ENCODE data around the gene NOS1AP. TPM values are rescaled to one million over a fixed set of nuclear protein-coding genes. Genes with fewer than 3 reads are reported as not detected.

The NOS1AP gene
- total RNA-seq, 3 donors from 2014 or later = 11.8 to 17.4 (median 14.3) TPM

DNA sequence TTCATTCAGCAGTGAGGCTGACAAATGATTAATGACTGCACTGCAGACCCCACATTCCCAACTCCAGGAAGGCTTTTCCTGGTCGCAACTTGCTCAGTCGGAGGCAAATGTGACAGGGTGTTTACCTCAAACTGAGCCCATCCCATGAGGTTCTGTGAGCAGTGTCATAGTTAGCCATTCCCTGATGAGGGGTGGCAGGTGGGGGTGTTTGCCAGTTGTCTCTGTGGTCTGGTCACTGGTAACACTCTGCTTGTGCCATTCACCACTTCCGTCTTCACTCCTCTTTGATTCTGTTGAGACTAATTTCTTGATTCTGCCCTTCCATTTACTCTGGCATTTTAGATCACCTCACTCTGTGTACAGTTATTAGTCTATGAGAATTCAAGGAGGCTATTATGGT is 73.5 kb downstream of the NOS1AP start:
- DNase-seq = no peak
- H3K4me1 ChIP-seq (ENCODE audit: low read depth) = no peaks in the 10 kb centered on the region
- H3K9me3 ChIP-seq = no peaks in the 10 kb centered on the region
- no peak for ATAC-seq
- intact Hi-C loops (cut with DNase I, micrococcal nuclease) = loop anchor here in 1 of 2 donors (2.0 kb wide), 1 partner anchor 26 kb away; no protein-coding TSS in a partner anchor
- no peak overlapping the region for H3K4me3 ChIP-seq
- H3K36me3 ChIP-seq (ENCODE audit: low read depth) = no peaks in the 10 kb centered on the region
- TF ChIP-seq, protein P1, sequence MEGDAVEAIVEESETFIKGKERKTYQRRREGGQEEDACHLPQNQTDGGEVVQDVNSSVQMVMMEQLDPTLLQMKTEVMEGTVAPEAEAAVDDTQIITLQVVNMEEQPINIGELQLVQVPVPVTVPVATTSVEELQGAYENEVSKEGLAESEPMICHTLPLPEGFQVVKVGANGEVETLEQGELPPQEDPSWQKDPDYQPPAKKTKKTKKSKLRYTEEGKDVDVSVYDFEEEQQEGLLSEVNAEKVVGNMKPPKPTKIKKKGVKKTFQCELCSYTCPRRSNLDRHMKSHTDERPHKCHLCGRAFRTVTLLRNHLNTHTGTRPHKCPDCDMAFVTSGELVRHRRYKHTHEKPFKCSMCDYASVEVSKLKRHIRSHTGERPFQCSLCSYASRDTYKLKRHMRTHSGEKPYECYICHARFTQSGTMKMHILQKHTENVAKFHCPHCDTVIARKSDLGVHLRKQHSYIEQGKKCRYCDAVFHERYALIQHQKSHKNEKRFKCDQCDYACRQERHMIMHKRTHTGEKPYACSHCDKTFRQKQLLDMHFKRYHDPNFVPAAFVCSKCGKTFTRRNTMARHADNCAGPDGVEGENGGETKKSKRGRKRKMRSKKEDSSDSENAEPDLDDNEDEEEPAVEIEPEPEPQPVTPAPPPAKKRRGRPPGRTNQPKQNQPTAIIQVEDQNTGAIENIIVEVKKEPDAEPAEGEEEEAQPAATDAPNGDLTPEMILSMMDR (IDR thresholded peaks at IDR 0.05) = no peak

DNA sequence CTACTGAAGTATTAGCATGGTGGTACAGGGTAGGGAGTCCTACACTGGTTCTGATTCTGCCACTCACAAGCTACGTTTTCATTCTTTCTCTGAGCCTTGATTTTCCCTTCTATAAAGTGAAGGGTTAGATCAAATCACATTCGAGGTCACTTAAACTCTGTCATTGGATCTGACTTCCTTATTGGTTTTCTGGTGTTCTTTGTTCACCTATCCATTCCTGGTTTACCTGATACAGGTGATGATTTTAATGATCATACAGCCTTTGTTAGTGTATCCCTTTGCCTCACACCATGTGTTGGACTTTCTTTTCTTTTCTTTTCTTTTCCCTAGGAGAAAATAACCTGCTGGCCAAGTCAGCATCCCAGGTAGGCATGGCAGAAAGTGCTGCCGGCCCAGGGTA is 74.8 kb downstream of the NOS1AP start:
- DNase-seq (no peak), ATAC-seq (peak; percentile 60)
- Histone ChIP-seq H3K36me3 (ENCODE audit: low read depth) (no peaks in the 10 kb centered on the region), H3K4me3 (no peak overlapping the region), H3K9me3 (no peaks in the 10 kb centered on the region), H3K4me1 (ENCODE audit: low read depth) (no peaks in the 10 kb centered on the region)
- TF ChIP-seq, protein P1 (IDR thresholded peaks at IDR 0.05) = no peak
- intact Hi-C loops (cut with DNase I, micrococcal nuclease) = no loop called here

DNA sequence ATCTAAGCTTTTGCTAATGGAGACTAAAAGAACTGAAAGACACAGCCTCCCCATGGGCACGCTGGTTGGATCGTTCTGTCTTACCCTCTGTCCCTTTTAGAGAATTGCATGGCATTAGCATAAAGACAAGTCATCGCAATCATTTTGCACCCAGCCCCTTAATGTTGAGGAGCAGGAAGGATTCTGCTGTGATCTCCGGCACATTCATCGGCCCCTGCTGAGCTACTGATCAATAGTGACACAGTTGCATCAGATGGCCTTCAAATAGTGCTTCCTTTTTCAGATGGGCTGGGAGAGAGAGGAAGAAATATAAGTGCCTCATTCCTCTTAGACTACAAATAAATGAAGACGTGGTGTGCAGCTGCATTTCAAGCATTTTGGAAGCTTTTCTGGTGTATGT is 75.4 kb downstream of the NOS1AP start:
- TF ChIP-seq, protein P1 (IDR thresholded peaks at IDR 0.05) = no peak
- H3K4me1 ChIP-seq (ENCODE audit: low read depth) = no peaks in the 10 kb centered on the region
- DNase-seq (no peak), ATAC-seq (no peak)
- H3K36me3 ChIP-seq (ENCODE audit: low read depth) = no peaks in the 10 kb centered on the region
- H3K9me3 ChIP-seq = no peaks in the 10 kb centered on the region
- H3K4me3 ChIP-seq = no peak overlapping the region
- intact Hi-C loops (cut with DNase I, micrococcal nuclease) = no loop called here

DNA sequence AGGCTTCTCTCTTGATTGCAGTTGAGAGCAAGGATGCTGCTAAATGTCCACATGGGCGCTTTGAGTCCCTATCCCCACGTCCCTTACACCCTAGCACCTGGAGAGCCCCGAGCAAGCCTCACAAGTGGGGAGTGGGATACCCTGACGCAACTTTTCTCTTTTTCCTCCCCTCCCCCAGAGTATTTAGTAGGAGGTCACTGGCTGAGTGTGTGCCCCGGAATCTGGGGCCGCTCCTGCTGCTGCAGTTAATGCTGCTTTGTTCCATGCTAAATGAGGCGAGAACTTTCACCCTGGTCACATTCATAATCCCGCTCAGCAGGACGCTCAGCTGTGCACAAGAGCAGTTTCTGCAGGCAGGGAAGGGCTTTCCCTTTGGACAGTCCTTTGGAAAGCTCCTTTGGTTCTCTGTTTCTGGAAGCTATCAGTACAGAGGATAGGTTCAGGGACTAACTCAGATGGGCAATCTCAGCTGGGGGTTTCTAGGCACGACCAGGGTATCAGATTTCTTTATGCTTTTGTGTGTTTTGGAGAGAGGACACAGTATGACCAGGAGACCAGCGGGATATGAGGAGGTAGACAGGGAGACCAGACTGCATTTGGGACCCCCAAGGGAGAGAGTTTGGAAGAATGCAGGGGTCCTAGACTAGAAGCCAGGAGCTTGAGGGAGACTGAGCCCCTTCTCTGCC is 75.9 kb downstream of the NOS1AP start:
- TF ChIP-seq, protein P1 (IDR thresholded peaks at IDR 0.05) = no peak
- no peak overlapping the region for H3K4me3 ChIP-seq
- no peaks in the 10 kb centered on the region for H3K36me3 ChIP-seq (ENCODE audit: low read depth)
- no peak for ATAC-seq
- H3K9me3 ChIP-seq = no peaks in the 10 kb centered on the region
- DNase-seq = no peak
- H3K4me1 ChIP-seq (ENCODE audit: low read depth) = no peaks in the 10 kb centered on the region
- intact Hi-C loops (cut with DNase I, micrococcal nuclease) = no loop called here

DNA sequence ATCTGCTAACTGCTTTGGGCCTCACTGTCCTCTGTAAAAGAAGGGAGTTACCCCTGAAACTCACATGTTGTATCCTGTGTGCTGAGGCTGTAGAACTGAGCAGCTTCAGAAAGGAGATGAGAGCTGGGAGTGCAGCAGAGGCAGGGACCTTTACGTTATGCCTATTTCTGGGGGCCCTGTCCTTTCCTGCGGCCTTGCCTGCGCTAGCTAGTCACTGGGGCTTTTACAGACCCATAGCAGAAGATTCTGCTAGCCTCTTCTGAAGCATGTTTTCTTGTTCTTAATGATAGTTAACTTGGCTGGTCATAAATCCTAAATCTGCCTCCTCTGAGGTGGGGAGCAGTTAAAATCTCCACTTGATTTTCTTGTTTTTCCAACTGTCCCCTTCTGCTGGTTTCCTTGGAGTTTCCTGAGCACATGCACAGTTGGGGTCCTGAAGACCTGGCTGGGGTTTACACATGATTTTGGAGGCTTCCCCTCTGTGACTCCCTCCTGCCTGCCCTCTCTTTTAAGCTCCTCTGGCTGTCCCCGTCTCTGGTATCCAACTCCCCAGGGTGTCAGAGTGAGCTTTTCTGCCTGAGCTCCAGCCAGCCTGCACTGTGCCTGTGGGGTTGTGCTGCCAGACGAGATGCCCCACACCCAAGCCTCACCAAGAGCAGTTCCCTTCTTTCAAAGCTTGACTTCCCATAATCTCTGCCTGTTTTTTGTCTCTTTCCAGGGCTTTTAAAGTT is 76.6 kb downstream of the NOS1AP start:
- ATAC-seq (no peak), DNase-seq (no peak)
- Histone ChIP-seq H3K36me3 (ENCODE audit: low read depth) (no peaks in the 10 kb centered on the region), H3K4me1 (ENCODE audit: low read depth) (no peaks in the 10 kb centered on the region), H3K9me3 (no peaks in the 10 kb centered on the region), H3K4me3 (no peak overlapping the region)
- TF ChIP-seq, protein P1 (IDR thresholded peaks at IDR 0.05) = no peak
- intact Hi-C loops (cut with DNase I, micrococcal nuclease) = no loop called here

Measured in mucosa of descending colon (tissue), 3 donors.